ENCODE results near the gene SPTBN1.
A peak's percentile ranks its signal among the peaks of the same experiment; 100 is the strongest.

SPTBN1 gene

DNA sequence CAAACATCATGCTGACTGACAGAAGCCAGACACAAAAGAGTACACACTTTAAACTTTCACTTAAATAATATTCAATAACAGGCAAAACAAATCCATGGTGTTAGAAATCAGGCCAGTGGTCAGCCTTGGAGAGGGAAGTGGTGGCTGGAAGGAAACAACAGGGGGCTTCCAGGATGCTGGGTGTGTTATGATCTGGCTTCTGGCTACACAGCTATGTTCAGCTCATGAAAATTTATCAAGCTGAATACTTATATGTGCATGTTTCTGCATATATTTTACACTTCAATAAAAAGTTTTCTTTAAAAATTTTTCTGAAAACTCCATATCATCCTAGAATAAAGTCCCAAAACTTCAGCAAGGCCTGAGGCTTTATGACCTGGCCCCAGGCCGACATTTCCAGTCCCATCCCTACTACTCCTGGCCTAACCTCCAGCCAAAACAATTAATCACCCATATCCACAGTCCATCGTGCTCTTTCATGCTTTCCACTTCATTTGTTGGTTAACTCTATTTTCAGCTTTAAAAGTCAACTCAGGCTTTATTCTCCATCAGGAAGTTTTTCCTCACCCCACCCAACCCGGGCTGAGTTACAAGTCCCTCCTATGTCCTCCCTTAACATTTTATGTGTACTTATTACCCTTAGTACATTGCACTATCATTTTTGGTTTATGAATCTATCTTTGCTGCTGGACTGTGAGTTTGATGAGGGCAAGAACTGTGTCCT lies 27.9 kb upstream of the SPTBN1 start:
- peaks cover 4% of the 10 kb centered on the region for H3K4me1 Mint-ChIP-seq (ENCODE audit: low read depth)
- no peak overlapping the region for H3K4me3 Mint-ChIP-seq
- no peaks in the 10 kb centered on the region for H3K36me3 Mint-ChIP-seq (ENCODE audit: low read depth)
- DNase-seq, result no peak
- H3K27me3 Mint-ChIP-seq, result peaks cover 2% of the 10 kb centered on the region
- no peaks in the 10 kb centered on the region for H3K9me3 Mint-ChIP-seq
- H3K27ac Mint-ChIP-seq, result no peak overlapping the region

DNA sequence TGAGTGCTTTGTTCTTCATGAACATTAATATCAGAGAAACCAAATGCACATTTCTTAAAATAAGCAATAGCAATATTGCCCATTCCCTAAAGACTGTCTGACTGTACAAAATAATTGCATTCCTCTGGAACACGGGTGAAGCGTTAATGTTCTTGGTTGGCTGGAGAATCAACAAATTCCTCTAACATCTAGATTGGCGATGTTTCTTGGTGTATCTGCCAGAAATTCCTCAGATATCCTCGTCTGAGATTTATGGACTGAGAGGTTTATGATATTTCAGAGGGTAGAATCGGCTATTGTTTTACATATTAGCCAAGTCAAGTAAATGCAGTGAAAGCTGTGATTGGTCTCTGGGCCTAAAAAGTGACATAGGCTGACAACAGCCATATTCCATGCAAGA lies 27.1 kb upstream of the SPTBN1 start:
- peaks cover 4% of the 10 kb centered on the region for H3K4me1 Mint-ChIP-seq (ENCODE audit: low read depth)
- DNase-seq, result no peak
- no peaks in the 10 kb centered on the region for H3K36me3 Mint-ChIP-seq (ENCODE audit: low read depth)
- H3K27ac Mint-ChIP-seq, result no peak overlapping the region
- no peaks in the 10 kb centered on the region for H3K9me3 Mint-ChIP-seq
- H3K27me3 Mint-ChIP-seq, result peaks cover 6% of the 10 kb centered on the region
- H3K4me3 Mint-ChIP-seq, result no peak overlapping the region

DNA sequence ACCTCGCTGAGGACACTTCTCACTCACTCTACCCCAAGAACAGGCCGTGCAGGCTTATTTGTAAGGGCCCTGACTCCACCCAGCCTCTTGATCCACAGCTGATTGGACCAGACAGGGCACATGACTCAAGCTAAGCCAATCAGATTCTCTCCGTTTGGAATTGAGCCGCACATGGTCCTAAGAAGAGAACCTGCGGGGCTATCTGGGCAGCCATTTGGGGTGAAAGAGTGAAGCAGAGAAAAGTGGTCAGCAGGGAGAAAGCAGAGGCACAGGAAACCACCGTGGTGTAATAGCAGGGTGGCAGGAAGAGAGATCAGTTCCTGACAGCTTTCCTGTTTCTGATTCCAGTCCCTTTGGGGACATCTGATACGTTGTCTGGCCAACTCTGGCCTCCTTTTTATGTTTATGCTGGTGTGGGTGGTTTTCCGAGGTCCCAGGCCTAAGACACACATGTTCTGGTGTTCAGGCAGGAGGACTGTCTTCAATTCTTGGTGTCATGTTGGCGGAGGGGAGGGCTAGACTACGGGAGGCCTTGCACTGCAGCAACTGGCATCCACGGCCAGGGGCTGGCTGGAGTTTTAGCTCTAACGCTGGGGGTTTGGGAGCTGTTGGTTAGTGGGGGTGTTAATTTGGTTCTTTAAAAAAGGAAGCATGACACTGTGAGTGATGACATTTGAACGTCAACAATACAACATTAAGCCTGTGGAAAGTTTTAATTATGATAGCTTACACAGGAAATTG lies 26.1 kb upstream of the SPTBN1 start:
- Mint-ChIP-seq H3K27ac (peak overlapping the region; percentile 50), H3K4me1 (ENCODE audit: low read depth) (peaks cover 4% of the 10 kb centered on the region), H3K9me3 (no peaks in the 10 kb centered on the region), H3K36me3 (ENCODE audit: low read depth) (no peaks in the 10 kb centered on the region), H3K4me3 (no peak overlapping the region), H3K27me3 (peaks cover 9% of the 10 kb centered on the region)
- no peak for DNase-seq

DNA sequence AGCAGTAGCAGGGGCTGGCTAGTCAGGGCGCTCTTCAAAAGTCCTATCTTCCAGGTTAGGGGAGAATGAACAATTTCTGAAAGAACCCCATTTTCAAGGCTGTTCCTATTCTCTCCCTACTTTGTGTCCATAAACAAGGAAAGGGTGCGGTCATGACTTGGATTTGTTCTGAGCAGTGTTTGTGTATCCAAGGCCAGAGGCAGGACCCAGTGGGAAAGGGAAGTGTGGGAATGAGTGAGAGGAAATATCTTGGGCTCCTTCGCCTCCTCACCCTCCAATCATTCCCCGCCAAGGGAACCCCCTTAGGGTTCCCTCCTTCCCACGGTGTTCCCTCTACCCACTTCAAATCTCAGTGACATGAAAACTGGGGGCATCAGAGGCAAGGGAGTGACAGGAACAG lies 25.5 kb upstream of the SPTBN1 start:
- Mint-ChIP-seq H3K4me1 (ENCODE audit: low read depth) (peaks cover 4% of the 10 kb centered on the region), H3K9me3 (no peaks in the 10 kb centered on the region), H3K4me3 (no peak overlapping the region), H3K36me3 (ENCODE audit: low read depth) (no peaks in the 10 kb centered on the region), H3K27me3 (peaks cover 9% of the 10 kb centered on the region), H3K27ac (no peak overlapping the region)
- no peak for DNase-seq

DNA sequence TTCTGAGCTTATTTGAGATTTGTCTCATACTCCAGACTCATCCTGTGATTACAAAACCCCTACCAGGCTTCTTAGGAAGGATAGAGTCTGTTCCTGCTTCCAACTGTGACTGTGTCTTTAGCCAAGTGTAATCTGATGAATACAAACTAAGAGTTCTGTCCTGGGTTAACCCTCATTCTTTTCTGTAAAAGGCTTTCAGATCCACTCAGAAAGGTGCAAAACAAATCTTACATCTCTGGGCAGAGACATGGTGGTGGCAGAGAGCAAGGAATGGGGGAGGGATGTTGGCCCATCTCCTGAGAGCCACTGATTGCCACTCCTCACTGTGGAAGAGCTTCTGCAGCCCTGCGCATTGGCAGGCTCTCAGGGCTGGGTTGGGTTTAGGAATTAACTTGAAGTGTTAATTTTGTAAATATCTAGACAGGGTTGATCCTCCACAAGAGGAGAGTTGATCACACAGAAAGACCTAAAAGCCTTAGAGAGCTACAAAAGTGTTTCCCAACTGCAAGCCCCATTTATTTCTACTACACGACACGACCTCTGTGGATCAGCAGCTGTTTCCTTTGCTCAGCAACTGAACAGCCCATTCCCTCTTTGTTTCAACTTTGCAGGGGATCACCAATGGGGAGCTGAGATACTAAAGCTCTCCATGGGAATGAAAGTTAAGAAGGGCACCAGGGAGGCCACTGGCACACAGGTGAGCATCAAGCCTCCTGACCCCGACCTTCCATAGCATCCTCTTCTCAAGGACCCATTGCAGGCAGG lies 23.7 kb upstream of the SPTBN1 start:
- Mint-ChIP-seq H3K36me3 (ENCODE audit: low read depth) (no peaks in the 10 kb centered on the region), H3K4me1 (ENCODE audit: low read depth) (peaks cover 4% of the 10 kb centered on the region), H3K4me3 (no peak overlapping the region), H3K27ac (no peak overlapping the region), H3K9me3 (no peaks in the 10 kb centered on the region), H3K27me3 (peaks cover 9% of the 10 kb centered on the region)
- no peak for DNase-seq

DNA sequence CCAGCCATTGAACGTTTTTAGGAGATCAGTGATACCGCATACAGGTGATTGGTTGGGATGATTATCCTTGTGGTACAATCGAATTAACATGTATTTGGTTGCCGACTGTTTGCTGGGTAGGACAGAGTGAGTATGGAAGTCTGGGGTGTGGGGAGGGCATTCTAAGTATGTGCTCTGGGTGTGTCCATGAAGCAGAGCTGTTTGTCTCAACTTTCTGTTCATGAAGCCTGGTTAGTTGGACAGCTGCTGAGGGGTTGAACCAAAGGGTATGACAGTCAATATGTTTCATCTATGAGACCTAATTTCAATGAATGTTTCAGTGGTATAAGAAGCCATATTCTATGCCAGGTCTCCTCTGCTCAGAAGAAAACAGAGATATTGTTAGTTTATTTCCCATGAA lies 21.9 kb upstream of the SPTBN1 start:
- no peak overlapping the region for H3K27ac Mint-ChIP-seq
- H3K4me1 Mint-ChIP-seq (ENCODE audit: low read depth), result peaks cover 4% of the 10 kb centered on the region
- peaks cover 9% of the 10 kb centered on the region for H3K27me3 Mint-ChIP-seq
- H3K4me3 Mint-ChIP-seq, result no peak overlapping the region
- H3K9me3 Mint-ChIP-seq, result no peaks in the 10 kb centered on the region
- no peak for DNase-seq
- no peaks in the 10 kb centered on the region for H3K36me3 Mint-ChIP-seq (ENCODE audit: low read depth)

DNA sequence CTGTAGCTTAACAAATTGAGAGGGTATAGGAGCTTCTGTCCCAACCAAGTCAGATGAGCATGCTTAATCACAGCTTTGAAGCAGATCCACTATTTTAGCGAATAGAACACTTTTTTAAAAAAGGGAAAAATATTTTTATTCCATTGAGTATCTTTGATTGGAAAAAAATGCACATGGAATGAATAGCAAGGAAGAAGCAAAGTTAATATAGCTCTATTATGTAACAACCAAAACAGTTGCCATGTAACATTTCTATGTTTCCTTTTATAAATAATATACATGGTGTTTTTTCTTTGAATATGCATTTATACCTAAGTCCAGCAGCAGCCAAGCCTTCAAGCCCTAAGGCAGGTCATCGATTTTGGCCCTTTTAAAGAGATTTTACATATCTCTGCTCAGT lies 21.4 kb upstream of the SPTBN1 start:
- Mint-ChIP-seq H3K27ac (no peak overlapping the region), H3K27me3 (peaks cover 9% of the 10 kb centered on the region), H3K36me3 (ENCODE audit: low read depth) (no peaks in the 10 kb centered on the region), H3K4me1 (ENCODE audit: low read depth) (peaks cover 4% of the 10 kb centered on the region), H3K4me3 (no peak overlapping the region), H3K9me3 (no peaks in the 10 kb centered on the region)
- no peak for DNase-seq

DNA sequence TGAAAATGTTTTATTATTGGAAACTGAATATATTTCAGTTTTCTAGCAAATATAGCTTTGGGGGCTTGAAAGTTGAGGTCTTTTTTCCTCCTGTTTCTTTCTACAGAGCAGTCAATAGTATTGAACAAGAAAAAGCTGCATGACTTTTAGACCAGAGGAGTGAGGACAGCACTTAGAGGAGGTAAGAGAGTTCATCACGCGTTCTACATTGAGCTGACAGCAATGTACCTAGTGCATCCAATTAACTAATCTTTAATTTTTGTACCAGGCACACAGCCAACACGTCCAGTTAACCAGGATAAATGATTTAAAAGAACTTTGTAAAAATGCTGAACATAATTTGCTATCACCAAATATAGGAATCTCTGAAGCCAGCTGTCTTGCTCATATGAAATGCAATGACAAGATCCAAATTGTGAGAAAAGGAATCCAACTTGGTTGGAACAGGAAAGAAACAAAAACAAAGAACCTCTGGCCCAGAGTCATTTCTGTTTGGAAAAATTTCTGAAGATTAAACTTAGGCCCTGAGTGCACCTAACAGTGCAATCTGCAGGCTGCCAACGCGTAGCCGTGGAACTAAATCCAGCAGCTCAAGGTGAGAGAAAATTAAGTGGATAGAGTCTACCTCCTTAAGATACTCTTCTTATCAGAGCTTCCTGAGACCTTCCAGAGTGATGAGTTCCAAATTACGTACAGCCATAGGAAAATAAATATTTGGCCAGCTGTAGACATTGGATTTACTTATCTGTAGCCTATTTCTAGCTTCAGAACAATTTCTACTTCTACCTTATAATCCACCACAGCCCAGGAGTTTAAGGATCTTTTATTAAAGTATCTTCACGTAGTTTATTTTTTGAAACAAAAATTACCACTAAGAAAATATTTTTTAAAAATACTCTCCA lies 20.6 kb upstream of the SPTBN1 start:
- Mint-ChIP-seq H3K36me3 (ENCODE audit: low read depth) (no peaks in the 10 kb centered on the region), H3K27ac (no peak overlapping the region), H3K27me3 (peaks cover 9% of the 10 kb centered on the region), H3K9me3 (no peaks in the 10 kb centered on the region), H3K4me1 (ENCODE audit: low read depth) (no peaks in the 10 kb centered on the region), H3K4me3 (no peak overlapping the region)
- no peak for DNase-seq

DNA sequence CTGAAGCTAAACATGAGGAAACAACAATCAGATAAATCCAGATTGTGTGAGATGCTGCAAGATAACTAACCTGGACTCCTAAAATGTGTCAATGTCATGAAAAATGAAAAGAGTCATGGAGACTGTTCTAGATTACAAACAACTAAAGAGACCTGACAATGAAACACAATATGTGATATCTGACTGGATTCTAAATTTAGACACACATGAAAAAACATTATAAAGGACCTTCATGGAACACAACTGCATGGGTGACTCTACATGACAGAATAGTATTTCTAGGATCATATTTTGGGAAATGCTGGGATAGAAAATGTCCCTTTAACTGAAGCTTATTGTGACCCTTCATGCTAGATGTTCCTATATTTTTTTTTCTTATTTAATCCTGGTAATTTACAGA lies 18.5 kb upstream of the SPTBN1 start:
- H3K27ac Mint-ChIP-seq, result no peak overlapping the region
- no peaks in the 10 kb centered on the region for H3K9me3 Mint-ChIP-seq
- peaks cover 9% of the 10 kb centered on the region for H3K27me3 Mint-ChIP-seq
- no peak for DNase-seq
- H3K4me1 Mint-ChIP-seq (ENCODE audit: low read depth), result no peaks in the 10 kb centered on the region
- H3K4me3 Mint-ChIP-seq, result no peak overlapping the region
- H3K36me3 Mint-ChIP-seq (ENCODE audit: low read depth), result no peaks in the 10 kb centered on the region

DNA sequence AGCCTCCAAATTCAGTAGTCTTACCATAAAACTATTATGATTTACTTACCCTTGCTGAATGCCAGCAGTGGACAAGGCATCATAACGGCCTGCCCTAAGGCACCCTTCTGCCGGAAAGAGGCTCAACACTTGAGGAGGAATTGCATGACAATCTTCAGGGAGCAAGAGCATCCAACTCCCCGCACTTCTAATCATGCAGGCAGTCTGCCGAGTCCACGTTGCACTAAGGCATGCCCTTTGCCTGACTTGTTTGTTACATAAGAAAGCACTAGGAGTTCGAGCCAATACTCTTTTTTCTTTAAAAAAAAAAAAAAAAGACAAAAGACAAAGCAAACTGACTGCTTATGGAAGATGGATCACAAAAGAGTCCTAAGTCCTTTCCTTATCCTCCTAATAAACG lies 17.9 kb upstream of the SPTBN1 start:
- H3K36me3 Mint-ChIP-seq (ENCODE audit: low read depth), result no peaks in the 10 kb centered on the region
- DNase-seq, result no peak
- H3K4me1 Mint-ChIP-seq (ENCODE audit: low read depth), result no peaks in the 10 kb centered on the region
- no peak overlapping the region for H3K27ac Mint-ChIP-seq
- H3K4me3 Mint-ChIP-seq, result no peak overlapping the region
- H3K27me3 Mint-ChIP-seq, result peaks cover 7% of the 10 kb centered on the region
- no peaks in the 10 kb centered on the region for H3K9me3 Mint-ChIP-seq

DNA sequence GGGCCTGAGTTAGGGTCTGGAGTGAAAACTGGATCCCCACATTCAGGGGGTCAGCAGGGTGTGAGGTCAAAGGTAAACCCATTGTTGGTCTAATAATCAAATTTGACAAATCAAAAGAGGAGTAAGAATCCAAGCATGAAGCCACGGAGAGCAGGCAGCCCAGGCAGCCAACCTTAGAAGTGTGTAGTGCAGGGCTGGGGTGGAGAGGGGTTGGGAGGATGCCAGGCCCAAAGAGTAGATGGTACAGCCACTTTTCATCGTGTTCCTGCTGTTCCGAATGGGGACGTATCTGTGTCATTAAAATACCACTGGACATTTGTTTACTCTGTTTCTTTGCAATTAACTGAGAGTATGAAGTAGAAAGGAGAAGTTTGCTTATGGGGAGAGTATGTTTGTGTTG lies 16.5 kb upstream of the SPTBN1 start:
- Mint-ChIP-seq H3K36me3 (ENCODE audit: low read depth) (no peaks in the 10 kb centered on the region), H3K27ac (no peak overlapping the region), H3K9me3 (no peaks in the 10 kb centered on the region), H3K4me1 (ENCODE audit: low read depth) (no peaks in the 10 kb centered on the region), H3K27me3 (no peaks in the 10 kb centered on the region), H3K4me3 (no peak overlapping the region)
- DNase-seq, result no peak

DNA sequence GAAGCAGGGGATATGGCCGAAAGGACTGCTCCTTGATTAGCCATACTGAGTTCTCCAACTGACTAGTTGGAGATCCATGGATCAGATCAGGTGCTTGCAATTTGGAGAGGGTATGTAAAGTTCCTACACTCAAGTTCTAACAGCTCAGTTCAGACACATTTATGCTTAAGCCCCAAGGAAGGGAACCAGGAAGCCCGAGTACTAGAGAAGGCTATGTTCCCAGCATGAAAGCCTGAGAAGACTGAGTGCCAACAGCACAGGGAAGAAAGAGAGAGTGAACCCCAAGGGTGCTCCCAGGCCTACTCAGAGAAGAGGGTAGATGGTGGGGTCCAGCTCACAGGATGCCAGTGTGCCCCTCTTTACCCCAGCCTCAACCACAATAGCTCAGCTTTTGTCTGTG lies 16.1 kb upstream of the SPTBN1 start:
- no peak for DNase-seq
- Mint-ChIP-seq H3K27me3 (no peaks in the 10 kb centered on the region), H3K4me3 (no peak overlapping the region), H3K4me1 (ENCODE audit: low read depth) (no peaks in the 10 kb centered on the region), H3K9me3 (no peaks in the 10 kb centered on the region), H3K27ac (no peak overlapping the region), H3K36me3 (ENCODE audit: low read depth) (no peaks in the 10 kb centered on the region)

DNA sequence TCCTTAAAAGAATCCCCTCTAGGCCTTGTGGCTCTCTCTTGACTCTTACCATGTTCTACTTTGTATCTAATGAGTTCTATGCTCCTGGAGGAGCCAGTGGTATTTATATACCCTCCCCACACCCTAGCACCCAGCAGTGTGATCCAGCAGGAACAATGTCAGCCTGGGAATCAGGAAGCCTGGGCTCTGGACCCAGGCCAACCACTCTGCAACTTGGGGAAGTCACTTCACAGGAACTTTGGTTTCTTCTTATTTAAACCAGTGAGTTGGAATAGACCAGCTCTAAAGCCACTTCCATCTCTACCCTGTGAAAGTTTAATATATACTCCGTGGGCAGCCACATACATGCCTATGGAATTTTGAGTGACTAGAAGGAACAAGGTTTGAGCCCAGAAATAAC lies 11.6 kb upstream of the SPTBN1 start:
- Mint-ChIP-seq H3K9me3 (no peaks in the 10 kb centered on the region), H3K4me1 (ENCODE audit: low read depth) (no peaks in the 10 kb centered on the region), H3K36me3 (ENCODE audit: low read depth) (no peaks in the 10 kb centered on the region), H3K27me3 (no peaks in the 10 kb centered on the region), H3K27ac (no peak overlapping the region), H3K4me3 (no peak overlapping the region)
- DNase-seq, result no peak

DNA sequence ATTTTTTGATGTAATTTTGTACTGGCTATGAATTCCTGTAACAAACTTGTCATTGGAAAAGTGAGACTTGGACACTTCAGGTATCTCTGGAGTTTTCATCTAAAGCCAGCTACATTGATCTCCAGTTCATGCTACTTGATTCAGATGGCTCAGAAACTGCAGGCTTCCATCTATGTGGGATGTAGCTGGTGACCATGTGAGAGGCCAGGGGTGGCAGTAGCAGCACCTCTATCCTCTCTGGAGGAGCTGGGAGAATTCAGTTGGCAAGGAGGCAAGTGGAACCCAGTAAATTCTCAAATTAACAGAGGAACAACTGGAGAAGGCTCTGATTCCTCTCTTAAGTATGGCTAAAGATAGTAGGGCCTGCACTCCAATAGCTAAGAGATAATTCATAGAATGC lies 10.0 kb upstream of the SPTBN1 start:
- Mint-ChIP-seq H3K27ac (no peak overlapping the region), H3K27me3 (peaks cover 7% of the 10 kb centered on the region), H3K9me3 (no peaks in the 10 kb centered on the region), H3K36me3 (ENCODE audit: low read depth) (no peaks in the 10 kb centered on the region), H3K4me3 (no peak overlapping the region), H3K4me1 (ENCODE audit: low read depth) (no peaks in the 10 kb centered on the region)
- DNase-seq, result no peak

All from activated T-cell treated with anti-CD3 and anti-CD28 coated beads, Interleukin-2, amount 50 U/mL, for 24 hours (primary cell).